Psoas muscle (tissue), 8 donors: ENCODE measurements around the gene HLA-DOB. TPM values are rescaled to one million over a fixed set of nuclear protein-coding genes. Genes with fewer than 3 reads are reported as not detected.
A peak's percentile ranks its signal among the peaks of the same experiment; 100 is the strongest.

Source experiments
- ATAC-seq, 4 donors: fragments of 200-7000 bp; cut with Tn5 transposase; one replicate each; pipeline ENCODE4 v1.9.1; 2020; ENCODE audit warnings: moderate library complexity in 3 of 4, mild to moderate bottlenecking in 2 of 4
- DNase-seq, 2 donors: peaks; one replicate each; pipeline ENCODE4 v3.0.0-alpha.2; 2020
- H3K27ac ChIP-seq: fragments of 200-600 bp; one replicate; pipeline ENCODE4 v1.8.0; 2022
- H3K27me3 ChIP-seq, 3 donors: fragments of 200-600 bp in 1 of 3; one replicate each; pipeline versions ENCODE4 v1.6.1 to v1.8.0; 2013 to 2022; ENCODE audit warnings: low read length in 2 of 3, mild to moderate bottlenecking in 2 of 3, moderate library complexity in 1 of 3; ENCODE audit not compliant: insufficient read depth in 3 of 3
- H3K36me3 ChIP-seq, 2 donors: fragments of 200-600 bp in 1 of 2; one replicate each; pipeline versions ENCODE4 v1.6.1 to v1.8.0; 2013 to 2022; ENCODE audit warnings: low read depth in 1 of 2, mild to moderate bottlenecking in 1 of 2, moderate library complexity in 1 of 2; ENCODE audit not compliant: insufficient read depth in 1 of 2
- H3K4me1 ChIP-seq: fragments of 200-600 bp; one replicate; pipeline ENCODE4 v1.8.0; 2022
- H3K4me3 ChIP-seq: fragments of 200-600 bp; one replicate; pipeline ENCODE4 v1.8.0; 2022; ENCODE audit warnings: mild to moderate bottlenecking
- H3K9me3 ChIP-seq: fragments of 200-600 bp; one replicate; pipeline ENCODE4 v1.8.0; 2022
- WGBS, 3 donors: extraction: QIAGEN DNeasy Blood & Tissue Kit; methylation state at CpG; one replicate each; pipeline versions ENCODE4 v1.1.6 to v1.1.7; 2013; 5-methylcytosine and 5-hydroxymethylcytosine counted together
- intact Hi-C, 2 donors: fragments of 100-400 bp; cut with DNase I; formaldehyde crosslinking; loops; one replicate each; pipeline versions ENCODE4 v1.11.0 to v1.14.2; 2022
- long read RNA-seq, 2 donors: library from polyadenylated mRNA; unstranded; transcript quantifications; one replicate each; pipeline ENCODE4 v2.0.0, GENCODE V29; 2021
- polyA plus RNA-seq, 3 donors: library from polyadenylated mRNA; stranded (reverse); fragments of 200-250 nt; gene quantifications; one replicate each; pipeline ENCODE4 v1.2.3, GENCODE V29; 2013
- total RNA-seq, 4 donors: library from RNA; stranded (reverse); fragmentation: NEBNext Ultra II Directional in 2 of 4; extraction: Animal tissue kit (Norgen Biotek cat#: 25700) in 2 of 4; gene quantifications; one replicate each; pipeline versions ENCODE4 v1.2.1 to v1.2.4, GENCODE V29; 2021 to 2023
- TF ChIP-seq, protein P1 (sequence below): fragments of 200-600 bp; IDR thresholded peaks from one replicate; pipeline ENCODE4 v1.8.0; 2022; ENCODE audit warnings: antibody characterized with exemption
- donor health status: healthy with polysubstance abuse.
- donor health status: DM: no; HTN: no; CAD: no; lungs with moderate emphysema.
- donor health status: Bipolar disorder and iron deficiency.
- donor health status: healthy.
- donor health status: DM: yes; HTN: yes; CAD: no.
- donor health status: DM: no; HTN: no; CAD: no.
- donor health status: DM: no; HTN: no; CAD: no.
- donor health status: DM: yes; HTN: yes; CAD: no.

HLA-DOB gene
- total RNA-seq = under 1 TPM in 1 of 4 donors, not detected in 3; 0.21 TPM
- under 1 TPM; 0.10 to 0.25 (median 0.18) TPM for polyA plus RNA-seq
- long read RNA-seq, donor 1 = 0 reads
- long read RNA-seq, donor 2, partial matches to known transcripts = 1 of 2 reads
- long read RNA-seq, donor 2, other reads (novel, unspliced or antisense) = 0 of 2 reads

DNA sequence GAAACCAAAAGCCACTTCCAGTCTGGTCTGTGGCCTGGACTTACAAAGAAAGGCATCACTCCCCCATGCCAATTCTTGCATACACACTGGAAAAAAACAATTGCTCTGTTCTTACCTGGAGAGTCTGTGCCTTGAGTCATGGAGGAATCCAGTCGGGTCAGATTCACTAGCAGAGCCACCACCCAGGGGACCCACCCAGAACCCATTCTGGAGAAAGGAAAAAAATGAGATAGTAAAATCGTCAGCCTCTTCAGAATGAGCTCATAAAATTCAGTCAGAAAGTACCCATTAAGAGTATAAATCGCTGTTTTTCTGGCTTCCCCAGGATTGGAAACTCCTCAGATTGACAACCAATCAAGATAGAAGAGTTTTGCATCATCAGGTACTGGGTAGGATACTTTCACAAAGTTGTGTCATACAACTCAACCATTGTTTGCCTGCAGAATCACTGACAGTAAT lies at the start of gene HLA-DOB:
Gene HLA-DOB (minus strand): TSS at position 257 of the 459 bp plus-strand sequence. CDS start 51 bp downstream, at position 206.
- H3K27me3 ChIP-seq = no peaks in the 10 kb centered on the region
- no peak within 1 kb of the TSS for H3K27ac ChIP-seq
- TF ChIP-seq, protein P1, sequence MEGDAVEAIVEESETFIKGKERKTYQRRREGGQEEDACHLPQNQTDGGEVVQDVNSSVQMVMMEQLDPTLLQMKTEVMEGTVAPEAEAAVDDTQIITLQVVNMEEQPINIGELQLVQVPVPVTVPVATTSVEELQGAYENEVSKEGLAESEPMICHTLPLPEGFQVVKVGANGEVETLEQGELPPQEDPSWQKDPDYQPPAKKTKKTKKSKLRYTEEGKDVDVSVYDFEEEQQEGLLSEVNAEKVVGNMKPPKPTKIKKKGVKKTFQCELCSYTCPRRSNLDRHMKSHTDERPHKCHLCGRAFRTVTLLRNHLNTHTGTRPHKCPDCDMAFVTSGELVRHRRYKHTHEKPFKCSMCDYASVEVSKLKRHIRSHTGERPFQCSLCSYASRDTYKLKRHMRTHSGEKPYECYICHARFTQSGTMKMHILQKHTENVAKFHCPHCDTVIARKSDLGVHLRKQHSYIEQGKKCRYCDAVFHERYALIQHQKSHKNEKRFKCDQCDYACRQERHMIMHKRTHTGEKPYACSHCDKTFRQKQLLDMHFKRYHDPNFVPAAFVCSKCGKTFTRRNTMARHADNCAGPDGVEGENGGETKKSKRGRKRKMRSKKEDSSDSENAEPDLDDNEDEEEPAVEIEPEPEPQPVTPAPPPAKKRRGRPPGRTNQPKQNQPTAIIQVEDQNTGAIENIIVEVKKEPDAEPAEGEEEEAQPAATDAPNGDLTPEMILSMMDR = no peak
- 37 to 49% (median 44%) methylated on average over 3 of the region's 3 CpGs for WGBS, 3 donors
- no peaks in the 10 kb centered on the region for H3K36me3 ChIP-seq
- no peak within 1 kb of the TSS for H3K4me3 ChIP-seq
- intact Hi-C loops = no loop called here
- DNase-seq (no peak), ATAC-seq (peak in 3 of 4 donors; percentile 34 to 56 (median 50))
- H3K9me3 ChIP-seq = no peaks in the 10 kb centered on the region
- peaks cover 3% of the 10 kb centered on the region for H3K4me1 ChIP-seq

DNA sequence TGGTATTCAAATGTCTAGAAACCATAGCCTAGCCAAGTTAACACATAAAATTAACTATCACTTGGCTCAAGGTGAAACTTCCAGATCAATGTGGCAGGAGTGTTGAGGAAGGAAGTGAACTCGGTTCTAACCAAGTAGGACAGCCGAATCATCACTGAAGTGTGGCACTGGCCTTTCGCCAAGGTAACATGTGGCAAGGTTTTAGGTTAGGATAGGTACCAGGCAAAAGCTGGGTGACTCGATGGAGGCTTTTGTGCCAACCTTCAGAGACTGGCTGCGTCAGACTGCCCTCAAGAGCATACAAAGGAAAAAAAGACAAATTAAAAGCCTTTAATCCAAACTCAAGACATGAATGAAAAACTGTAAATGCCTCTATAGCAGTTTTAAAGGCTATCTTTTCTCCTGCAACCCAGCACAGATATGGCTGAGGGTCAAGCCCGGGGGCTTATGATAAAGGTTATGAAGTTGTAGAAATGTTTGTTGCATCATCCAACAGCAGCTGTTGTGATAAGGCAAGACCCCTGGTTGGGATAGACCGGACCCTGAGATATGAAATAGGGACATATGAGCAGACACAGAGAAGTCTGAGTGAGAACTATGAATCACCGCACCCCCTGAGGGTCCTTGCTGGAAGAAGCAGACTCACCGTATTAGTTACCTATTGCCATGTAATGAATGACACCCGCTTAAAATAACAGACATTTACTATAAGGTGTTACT lies 49.1 kb upstream of the HLA-DOB start:
- H3K9me3 ChIP-seq = no peaks in the 10 kb centered on the region
- 66 to 73% (median 67%) methylated on average over 10 of the region's 10 CpGs for WGBS, 3 donors
- no peak for ATAC-seq
- no peak overlapping the region for H3K27ac ChIP-seq
- TF ChIP-seq, protein P1 = no peak
- H3K27me3 ChIP-seq = peaks cover 0 to 3% (median 0%) of the 10 kb centered on the region in 3 donors
- intact Hi-C loops = loop anchor here (2.0 to 5.0 kb wide), 4 partner anchors 27 to 454 kb away; partner anchors contain the start of gene TAP2 (in 1 of the 2)
- no peak for DNase-seq
- no peaks in the 10 kb centered on the region for H3K36me3 ChIP-seq
- no peak overlapping the region for H3K4me3 ChIP-seq
- H3K4me1 ChIP-seq = no peaks in the 10 kb centered on the region

DNA sequence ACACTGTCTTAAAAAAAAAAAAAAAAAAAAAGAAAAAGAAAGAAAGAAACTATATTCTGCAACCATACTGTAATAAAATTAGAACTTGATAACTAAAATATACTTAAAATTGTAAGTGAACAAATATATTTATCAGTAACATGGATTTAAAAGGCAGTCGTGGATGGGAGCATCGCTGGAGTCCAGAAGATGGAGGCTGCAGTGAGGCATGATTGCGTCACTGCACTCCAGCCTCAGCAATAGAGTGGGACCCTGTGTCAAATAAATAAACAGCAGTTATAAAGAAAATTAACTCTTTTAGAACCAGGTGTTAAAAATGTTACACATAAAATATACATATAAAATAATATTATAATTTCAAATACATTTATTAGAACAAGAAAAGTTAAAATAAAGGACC lies 45.9 kb upstream of the HLA-DOB start:
- 84 to 86% (median 84%) methylated on average over 3 of the region's 3 CpGs for WGBS, 3 donors
- no peak for DNase-seq

DNA sequence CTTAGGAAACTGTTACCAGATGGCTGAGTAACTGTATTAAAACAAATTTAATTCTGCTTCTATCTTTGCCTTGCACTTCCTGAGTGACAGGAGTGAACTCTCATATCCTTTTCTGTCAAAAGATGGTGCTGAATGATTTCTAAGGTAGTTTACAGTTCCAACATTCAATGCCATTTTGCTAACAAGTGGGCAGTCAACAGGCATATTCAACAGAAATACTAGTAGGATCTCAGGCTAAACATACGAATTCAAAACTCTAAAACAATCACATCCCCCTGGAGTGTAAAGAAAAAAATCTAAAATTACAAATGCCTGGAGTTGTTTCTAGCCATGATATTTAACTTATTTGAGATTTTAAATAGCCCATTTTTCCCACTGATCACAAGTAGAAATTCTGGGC lies 43.9 kb upstream of the HLA-DOB start:
- WGBS, 3 donors = 84 to 93% (median 88%) methylated on average over 1 of the region's 1 CpG
- DNase-seq (no peak), ATAC-seq (no peak)
- H3K27me3 ChIP-seq = no peaks in the 10 kb centered on the region
- peaks cover 0 to 15% of the 10 kb centered on the region in 2 donors for H3K36me3 ChIP-seq
- no peak overlapping the region for H3K4me3 ChIP-seq
- no peaks in the 10 kb centered on the region for H3K9me3 ChIP-seq
- TF ChIP-seq, protein P1 = no peak
- no peaks in the 10 kb centered on the region for H3K4me1 ChIP-seq
- H3K27ac ChIP-seq = no peak overlapping the region
- intact Hi-C loops = no loop called here

More for the DNA sequence above, 45.9 kb upstream of the HLA-DOB start:
- Histone ChIP-seq H3K27me3 (no peaks in the 10 kb centered on the region), H3K4me1 (no peaks in the 10 kb centered on the region), H3K4me3 (no peak overlapping the region), H3K9me3 (no peaks in the 10 kb centered on the region), H3K27ac (no peak overlapping the region), H3K36me3 (peaks cover 0 to 10% of the 10 kb centered on the region in 2 donors)
- intact Hi-C loops = no loop called here
- ATAC-seq = no peak
- TF ChIP-seq, protein P1 = no peak
